ENCODE results near the gene NEMP2.

NEMP2 gene

DNA sequence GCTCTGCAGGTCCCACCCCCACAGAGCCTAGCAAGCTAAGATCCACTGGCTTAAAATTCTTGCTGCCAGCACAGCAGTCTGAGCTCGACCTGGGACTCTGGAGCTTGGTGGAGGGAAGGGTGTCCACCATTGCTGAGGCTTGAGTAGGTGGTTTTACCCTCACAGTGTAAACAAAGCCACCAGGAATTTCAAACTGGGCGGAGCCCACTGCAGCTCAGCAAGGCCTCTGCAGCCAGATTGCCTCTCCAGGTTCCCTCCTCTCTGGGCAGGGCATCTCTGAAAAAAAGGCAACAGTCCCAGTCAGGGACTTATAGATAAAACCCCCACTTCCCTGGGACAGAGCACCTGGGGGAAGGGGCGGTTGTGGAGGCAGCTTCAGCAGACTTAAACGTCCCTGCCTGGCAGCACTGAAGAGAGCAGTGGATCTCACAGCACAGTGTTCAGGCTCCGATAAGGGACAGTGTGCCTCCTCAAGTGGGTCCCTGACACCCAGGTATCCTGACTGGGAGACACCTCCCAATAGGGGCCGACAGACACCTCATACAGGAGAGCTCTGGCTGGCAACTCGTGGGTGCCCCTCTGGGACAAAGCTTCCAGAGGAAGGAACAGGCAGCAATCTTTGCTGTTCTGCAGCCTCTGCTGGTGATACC is 20.0 kb upstream of the NEMP2 start:
- DNase-seq (ENCODE audit: low spot score) (no peak), FAIRE-seq (no peak)

DNA sequence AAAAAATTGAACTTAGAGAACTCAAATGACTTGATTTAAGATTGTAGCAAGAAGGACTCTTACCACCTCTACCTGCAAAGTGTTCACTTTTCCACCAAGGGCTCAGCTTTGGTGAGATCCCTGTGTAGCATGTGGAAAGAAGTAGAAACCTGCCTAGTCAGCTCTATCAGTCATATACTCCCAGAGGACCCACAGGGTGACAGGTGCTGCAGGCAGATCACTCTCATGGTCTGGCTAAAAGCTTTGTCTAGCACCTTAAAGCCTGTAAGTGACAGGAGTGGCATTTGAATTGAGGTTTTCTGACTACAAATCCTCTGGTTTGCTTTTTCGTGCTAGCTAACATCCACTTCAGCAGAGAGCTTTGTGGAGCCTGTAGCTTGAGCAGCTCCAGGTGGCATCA is 18.7 kb upstream of the NEMP2 start:
- DNase-seq (ENCODE audit: low spot score) (no peak), FAIRE-seq (no peak)

DNA sequence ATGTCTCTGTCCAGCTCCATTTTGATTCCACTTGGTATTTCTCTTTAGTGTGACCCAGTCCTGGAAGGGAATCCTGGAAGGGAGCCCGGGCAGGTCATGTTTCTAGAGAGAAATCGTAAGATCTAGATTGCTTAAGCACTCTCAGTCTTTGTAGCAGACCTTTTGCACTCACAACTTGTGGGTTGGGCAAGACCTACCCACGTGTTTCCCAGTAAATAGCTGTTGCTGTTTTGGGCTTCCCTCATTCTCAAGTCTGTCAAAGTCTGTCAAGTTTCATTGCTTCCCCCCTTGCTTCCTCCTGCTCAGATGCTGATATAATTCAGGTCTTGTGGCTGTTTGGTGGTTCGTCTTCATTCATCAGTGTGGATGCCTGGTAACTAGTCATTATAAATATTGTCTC is 17.4 kb upstream of the NEMP2 start:
- no peak for FAIRE-seq
- DNase-seq (ENCODE audit: low spot score) = no peak

DNA sequence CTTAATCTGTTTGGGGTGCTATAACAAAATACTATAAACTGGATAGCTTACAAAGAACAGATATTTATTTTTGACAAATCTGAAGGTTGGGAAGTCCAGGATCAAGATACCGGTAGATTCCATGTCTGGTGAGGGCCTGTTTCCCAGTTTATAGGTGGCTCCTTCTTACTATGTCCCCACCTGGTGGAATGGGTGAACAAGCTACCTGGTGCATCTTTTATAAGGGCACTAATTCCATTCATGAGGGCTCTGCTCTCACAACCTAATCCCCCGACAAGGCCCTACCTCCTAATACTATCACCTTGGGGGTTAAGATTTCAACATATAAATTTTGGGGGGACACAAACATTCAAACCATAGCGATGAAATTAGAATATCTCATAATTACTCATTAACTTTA is 15.6 kb upstream of the NEMP2 start:
- FAIRE-seq (no peak), DNase-seq (ENCODE audit: low spot score) (no peak)

DNA sequence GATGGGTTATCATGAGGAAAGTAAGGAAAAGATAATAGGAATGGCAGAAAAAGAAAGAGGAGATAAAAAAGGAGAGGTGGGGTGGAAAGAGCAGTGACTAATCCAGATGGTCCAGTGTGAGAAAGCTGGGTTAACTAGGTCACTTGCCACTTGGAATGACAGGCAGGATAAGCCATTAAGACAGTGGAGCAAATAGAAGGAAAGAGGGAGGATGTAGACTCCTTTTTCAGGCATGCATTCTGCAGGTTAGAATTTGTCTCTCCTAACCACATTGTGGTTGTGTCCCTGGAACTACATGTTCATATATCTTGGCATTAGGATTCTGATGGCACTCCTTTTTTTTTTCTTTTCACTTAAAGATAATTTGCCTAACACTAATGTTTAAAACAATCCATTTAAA is 13.4 kb upstream of the NEMP2 start:
- FAIRE-seq = no peak
- DNase-seq (ENCODE audit: low spot score) = peak; percentile 20

DNA sequence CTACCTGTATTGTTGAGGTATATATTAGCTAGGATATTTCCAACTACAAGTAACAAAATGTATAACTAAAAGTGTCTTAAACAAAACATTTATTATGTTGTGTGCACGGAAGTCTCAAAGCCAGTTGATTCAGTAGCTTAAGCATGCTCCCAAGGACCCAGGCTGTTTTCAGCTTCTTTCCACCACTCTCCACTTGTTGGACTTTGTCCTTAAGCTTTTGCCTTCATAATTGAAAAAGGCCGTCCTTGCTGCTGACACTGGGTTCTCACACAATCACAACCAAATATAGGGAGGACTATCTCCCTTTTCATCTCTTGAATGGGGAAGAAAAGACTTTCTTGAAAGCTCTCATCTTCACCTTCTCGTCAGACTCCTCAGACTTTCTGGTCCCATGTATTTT is 12.2 kb upstream of the NEMP2 start:
- FAIRE-seq = no peak
- no peak for DNase-seq (ENCODE audit: low spot score)

DNA sequence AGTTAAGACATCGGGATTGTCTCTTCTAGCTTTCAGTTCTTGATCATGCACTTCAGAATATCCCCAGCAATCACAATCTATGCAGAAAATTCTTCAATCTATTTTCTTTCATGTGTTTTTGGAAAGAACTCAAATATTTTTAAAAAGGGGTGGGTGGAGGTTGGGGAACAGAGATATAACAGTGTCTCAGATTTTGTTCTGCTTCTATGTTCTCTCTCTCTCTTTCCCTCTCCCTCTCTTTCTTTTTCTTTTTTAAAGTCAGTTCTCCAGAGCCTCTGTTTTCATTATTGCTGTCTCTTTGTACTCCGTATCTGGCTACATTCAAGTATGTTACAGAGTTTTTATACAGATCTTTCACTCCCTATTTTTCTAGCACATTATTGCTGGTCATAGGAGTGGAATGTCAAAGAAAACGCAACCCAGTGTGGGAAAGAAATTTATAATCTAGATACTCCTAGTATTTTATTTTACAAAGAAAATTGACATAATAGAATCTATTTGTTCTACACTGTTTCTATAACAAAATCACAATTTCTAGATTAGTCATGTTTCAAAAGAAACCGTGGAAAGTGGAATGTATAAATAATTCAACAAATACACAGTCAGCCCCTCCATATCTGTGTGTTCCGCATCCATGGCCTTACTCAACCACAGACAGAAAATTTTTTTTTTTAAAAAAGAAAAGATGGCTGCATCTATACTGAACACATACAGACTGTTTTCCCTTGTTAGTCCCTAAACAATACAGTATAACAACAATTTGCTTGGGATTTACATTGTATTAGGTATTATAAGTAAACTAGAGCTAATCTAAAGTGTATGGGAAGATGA is 11.2 kb upstream of the NEMP2 start:
- FAIRE-seq (no peak), DNase-seq (ENCODE audit: low spot score) (no peak)

DNA sequence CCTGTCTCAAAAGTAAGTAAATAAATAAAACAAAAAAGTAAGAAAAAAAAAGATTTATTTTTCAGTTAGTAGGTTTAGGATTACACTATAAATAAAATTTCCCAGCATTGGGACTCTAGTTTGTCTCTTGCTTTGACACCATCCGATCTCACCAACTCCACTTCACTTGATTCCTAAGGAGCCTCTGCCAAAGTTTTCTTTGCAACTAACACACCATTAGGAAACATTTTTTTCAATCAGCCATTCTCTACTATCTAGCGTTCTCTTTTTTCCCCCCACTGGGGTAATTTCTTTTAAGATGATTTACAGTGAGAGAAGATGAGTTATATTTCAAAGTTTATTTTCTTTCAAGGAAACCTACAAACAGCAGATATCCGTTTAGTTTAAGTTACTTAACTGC is 10.6 kb upstream of the NEMP2 start:
- DNase-seq (ENCODE audit: low spot score) (no peak), FAIRE-seq (no peak)

DNA sequence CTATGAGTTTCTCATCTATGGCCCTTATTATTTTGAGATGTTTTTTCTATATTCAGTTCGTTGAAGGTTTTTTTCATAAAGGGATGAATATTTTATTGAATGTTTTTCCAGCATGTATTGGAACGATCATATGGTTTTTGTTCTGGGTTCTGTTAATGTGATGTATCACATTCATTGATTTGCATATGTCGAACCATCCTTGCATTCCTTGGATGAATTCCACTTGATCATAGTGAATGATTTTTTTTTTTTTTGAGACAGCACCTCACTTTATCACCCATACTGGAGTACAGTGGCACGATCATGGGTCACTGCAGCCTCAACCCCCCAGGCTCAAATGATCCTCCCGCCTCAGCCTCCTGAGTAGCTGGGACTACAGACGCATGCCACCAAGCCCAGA is 5.5 kb upstream of the NEMP2 start:
- FAIRE-seq (no peak), DNase-seq (ENCODE audit: low spot score) (no peak)

DNA sequence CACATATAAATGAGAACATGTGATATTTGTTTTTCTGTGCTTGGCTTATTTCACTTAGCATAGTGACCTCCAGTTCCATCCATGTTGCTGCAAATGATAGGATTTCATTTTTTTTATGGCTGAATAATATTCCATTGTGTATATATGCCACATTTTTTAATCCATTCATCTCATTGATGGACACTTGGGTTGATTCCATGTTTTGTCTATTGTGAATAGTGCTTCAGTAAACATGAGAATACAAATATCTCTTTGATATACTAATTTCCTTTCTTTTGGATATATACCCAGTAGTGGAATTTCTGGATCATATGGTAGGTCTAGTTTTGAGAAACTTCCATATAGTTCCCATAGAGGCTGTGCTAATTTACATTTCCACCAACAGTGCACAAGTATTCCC is 3.7 kb upstream of the NEMP2 start:
- FAIRE-seq = no peak

DNA sequence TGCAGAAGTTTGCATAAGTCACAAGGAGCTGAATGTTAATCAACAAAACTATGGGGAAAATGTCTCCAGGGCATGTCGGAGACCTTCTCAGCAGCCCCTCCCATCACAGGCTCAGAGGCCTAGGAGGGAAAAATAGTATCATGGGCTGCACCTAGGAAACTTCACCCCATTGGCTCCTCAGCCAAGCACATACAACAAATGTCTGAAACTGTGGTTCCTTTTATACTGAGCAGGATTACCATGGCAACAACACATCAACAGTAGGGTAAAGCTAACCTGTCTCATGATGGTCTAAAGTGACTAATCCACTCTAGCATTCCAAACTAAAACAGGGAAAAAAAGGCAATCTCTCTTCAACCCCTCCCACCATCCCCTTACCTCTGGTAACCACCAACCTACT is 3.2 kb upstream of the NEMP2 start:
- DNase-seq (ENCODE audit: low spot score) (peak; percentile 45), FAIRE-seq (no peak)

More for the DNA sequence above, 3.7 kb upstream of the NEMP2 start:
- no peak for DNase-seq (ENCODE audit: low spot score)

DNA sequence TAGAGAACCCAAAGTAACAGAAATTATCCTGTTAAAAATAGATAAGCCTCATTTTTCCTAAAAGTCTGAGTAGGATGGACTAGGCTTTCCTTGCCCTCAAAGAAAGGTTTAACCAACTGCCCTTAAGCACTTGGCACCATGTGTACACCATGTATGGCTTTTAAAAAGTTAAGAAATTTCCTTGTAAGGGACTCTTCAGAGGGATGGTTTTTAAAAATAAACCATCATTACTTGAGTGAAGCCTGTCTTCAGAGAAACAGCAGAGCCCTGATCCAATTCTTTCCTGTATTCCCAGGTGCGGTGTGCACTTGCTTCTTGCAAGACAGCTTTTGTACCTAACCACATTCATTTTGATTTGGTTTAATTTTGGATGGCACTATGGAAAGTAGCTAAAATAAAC is 1.1 kb upstream of the NEMP2 start:
- DNase-seq (ENCODE audit: low spot score) = no peak
- FAIRE-seq = no peak

DNA sequence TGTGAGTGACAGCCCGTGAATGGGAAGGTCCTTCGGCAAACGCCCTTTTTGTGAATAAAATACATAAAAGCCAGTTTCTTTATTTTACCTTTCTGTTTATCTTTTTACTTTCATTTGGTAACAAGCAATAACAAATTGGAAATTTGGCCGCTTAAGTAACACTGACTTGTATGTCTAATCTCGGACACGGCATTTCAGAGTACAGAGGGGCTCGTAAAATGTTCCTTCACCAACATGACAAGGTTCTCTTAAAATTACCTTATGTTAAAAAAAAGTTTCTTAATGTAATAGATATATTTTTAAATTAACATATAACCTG is 558 bp upstream of the NEMP2 start:
- no peak for FAIRE-seq
- DNase-seq (ENCODE audit: low spot score) = peak; percentile 8

DNA sequence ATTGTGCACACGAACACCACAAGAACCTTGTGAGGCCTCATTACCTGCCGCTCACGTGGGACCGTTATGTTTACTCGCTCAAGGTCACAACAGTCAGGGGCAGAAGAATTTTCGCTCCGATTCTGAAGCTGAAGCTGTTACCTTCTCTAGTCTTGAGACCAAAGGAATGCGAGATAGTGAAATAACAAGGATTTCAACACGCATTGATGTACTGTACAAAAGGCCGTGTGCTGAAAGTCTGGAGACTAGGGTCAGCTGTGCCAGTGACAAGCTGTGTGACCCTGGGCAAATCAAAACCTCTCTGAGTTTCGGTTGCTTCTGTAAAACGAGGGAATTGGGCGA is 583 bp downstream of the NEMP2 start:
- DNase-seq (ENCODE audit: low spot score) (no peak), FAIRE-seq (no peak)

DNA sequence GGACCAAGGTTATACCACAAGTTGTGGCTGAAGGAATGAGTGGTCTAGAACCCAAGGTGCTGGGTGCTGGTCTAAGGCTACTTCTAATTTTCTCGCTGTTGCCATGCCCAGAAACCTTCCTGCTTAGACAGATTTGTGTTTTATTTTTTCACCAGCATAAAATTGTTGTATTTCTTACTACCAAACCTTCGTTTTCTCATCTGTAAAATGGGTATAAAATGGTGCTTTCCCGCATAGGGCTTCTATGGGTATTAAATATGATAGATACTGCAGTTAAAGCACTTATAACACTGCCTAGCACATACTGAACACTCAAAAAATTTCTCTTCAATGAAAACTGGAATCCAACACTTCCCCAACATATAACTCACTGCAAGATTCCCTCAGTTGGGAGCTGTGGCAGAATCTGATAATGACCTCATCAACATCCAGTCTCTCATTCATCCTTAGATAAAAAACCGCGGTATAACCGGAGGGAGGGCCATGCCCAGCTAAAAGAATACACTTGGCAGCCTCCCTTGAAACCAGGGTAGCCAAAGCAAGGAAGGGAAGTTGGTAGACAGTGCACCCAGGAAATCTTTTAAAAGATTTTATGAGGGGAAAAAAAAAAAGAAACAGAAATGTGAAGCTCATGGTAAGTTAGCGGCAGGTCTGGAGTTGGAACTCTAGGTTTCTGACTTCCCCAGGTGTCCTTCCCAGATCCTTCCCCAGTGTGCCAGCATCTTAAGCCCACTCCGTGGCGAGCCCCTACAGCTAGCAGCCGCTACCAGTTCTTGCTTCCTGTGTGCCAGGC is 1.2 kb downstream of the NEMP2 start:
- peak; percentile 21 for DNase-seq (ENCODE audit: low spot score)
- no peak for FAIRE-seq

DNA sequence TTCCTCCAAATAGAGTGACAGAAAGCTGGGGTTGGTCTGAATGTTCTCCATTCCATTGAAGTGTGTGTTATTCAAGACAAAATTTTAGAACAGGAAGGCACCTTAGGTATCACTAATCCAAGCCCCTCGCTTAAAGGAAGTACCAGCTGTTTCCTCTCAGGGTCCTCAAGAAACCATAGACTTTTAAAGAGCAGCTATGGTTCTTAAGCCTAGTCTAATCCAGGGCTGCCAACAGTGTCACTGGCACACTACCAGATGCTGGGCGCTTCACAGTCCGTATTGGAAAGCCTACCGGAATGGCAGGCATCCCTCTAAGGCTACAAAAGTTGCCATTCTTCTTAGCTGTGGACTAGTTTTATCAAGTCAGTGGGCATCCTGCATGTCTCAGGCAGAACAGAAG is 1.9 kb downstream of the NEMP2 start:
- FAIRE-seq = no peak

DNA sequence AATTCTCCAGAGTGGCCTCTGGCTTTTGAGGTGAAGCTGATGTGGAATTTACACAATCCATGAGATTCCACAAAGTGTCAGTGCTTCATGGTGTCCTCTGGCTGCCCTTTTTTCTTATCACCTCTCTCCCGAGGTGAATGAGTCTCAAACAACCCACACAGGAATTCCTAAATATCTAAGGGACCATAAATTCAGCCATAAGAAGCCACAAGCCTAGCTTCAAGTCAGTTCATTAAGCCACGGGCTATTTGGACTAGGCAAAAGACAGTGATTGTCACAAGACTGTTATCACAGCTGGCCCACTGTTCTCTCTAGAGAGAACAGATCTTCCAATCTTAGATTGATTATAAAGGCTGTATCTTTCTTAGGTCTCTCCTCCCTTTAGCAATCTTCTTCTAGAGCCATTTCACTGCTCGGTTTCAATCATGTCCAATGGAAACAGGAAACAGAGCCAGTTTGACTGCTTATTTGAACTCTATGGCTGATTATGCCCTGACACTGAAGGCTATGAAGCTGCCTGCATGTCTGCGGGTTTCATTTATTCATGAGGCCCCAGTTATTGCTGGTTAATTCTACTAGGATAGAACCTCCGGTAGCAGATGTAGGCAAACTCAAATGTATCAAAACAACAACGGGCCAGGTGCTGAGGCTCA is 4.1 kb downstream of the NEMP2 start:
- FAIRE-seq (no peak), DNase-seq (ENCODE audit: low spot score) (no peak)

More for the DNA sequence above, 1.9 kb downstream of the NEMP2 start:
- DNase-seq (ENCODE audit: low spot score) = no peak

DNA sequence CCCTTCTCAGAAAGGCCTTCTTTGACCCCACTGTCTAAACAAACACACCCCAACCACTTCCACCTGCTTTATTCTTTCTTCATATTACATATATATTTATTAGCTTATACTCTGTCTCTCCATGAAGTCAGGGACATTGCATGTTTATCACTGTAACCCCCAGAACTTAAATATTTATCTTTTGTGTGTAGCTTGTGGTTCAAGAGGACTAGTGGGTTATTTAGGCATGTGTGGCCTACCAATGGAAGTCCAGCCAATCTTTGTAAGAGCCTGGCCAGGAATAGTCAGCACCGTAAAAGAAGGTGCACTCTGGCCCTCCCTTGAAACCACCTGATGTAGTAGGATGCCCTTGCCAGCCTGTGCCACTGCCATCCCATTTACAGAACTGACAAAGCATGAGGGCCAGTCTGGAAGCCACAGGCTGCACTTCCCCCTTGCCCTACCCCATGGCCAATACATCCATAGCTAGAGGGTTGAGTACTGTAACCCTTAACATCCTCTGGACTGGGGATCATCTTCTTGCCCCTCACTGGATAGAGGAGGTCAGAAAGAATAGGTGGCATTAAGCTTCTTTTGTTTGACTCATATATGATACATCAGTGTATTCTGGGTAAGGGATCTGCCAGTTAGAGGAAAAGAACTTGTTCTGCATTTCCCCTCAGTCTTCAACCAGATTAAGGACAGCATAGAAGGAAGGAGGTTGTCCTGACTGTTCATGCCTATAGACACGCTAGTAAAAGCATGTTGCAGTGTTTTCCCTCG is 4.9 kb downstream of the NEMP2 start:
- FAIRE-seq (no peak), DNase-seq (ENCODE audit: low spot score) (no peak)

DNA sequence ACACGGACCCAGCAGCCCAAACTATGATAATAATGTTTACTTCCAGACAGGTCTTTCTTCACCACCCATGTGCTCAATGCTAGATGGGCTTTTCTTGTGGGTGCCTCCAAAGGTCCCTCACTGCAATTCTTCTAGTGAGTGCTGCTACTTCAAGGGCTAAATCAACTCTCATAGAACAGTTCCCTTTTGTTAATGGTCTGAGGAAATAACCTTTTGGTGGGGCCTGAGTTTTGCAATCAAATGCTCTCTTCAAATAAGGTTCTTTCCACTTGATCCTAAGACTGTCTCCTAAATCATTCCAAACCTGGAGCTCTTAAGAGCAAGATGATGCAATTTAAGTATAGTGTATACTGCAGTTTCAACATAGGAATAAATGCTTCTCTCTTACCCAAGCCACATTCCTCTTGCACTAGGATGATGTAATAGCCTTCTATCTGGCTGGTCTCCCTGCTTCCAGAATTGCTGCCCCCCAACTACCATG is 6.0 kb downstream of the NEMP2 start:
- FAIRE-seq (no peak), DNase-seq (ENCODE audit: low spot score) (no peak)

DNA sequence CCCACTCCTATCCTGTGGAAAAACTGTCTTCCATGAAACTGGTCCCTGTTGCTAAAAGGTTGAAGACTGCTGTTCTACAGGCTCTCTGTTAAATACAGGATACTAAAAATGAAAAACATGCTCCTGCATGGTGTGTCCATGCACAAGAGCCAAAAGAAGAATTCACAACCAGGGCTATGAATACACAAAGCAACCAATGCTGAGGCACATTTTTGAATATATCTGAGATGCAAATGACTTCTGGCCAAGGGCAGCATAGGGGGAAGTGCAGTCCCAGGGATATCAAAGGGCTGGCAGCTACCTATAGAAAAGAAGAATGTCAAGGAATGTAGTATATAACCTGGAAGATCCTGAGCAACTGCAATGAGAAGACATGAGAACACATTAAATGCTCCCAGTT is 6.6 kb downstream of the NEMP2 start:
- no peak for FAIRE-seq
- DNase-seq (ENCODE audit: low spot score) = no peak

DNA sequence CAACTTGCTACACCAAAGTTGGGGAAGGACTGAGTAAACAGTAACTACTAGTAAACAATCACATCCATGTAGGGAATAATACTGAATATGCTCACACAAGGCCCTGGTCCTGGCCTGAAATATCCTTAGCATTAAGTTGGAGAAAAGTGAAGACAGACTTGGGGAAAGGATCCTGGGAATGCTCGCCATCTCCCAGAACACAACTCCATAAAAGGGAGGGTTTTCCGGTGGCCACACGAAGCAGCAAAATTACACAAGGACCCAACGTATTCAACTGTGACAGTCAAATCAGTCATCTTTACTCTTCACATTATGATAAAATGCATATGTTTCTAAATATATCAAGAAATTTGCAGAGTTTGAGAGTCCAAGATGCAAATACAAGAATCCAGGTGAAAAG is 7.3 kb downstream of the NEMP2 start:
- DNase-seq (ENCODE audit: low spot score) (no peak), FAIRE-seq (no peak)
